H1 (cell line): ENCODE measurements around the gene HNRNPA1. TPM values are rescaled to one million over a fixed set of nuclear protein-coding genes. Genes with fewer than 3 reads are reported as not detected.

ENCODE experiments used
- CTCF ChIA-PET: fragments of 300-600 bp; sonication (Branson Sonifier 250); formaldehyde crosslinking; loops from one replicate; lab custom pipeline; 2021; ENCODE audit not compliant: partially characterized antibody; lab: Charles Lee
- POLR2A ChIA-PET: fragments of 300-600 bp; sonication (Branson Sonifier 250); formaldehyde crosslinking; loops from one replicate; lab custom pipeline; 2021; ENCODE audit warnings: inconsistent platforms; ENCODE audit not compliant: partially characterized antibody; lab: Charles Lee
- DNase-seq, 2 experiments: peaks; one replicate each; pipeline versions ENCODE4 v3.0.0 to v3.0.0-alpha.2; 2010 to 2022; ENCODE audit warnings: low spot score in 2 of 2, low read depth in 1 of 2, mixed read lengths in 1 of 2
- FAIRE-seq: peaks from 2 replicates; lab custom pipeline; 2011; peaks lifted over from hg19 to GRCh38; lab: Jason Lieb, UNC
- H2AFZ ChIP-seq: 2 replicates; pipeline ENCODE4 v1.8.1; 2012; ENCODE audit warnings: low read length, inconsistent platforms
- H2AK5ac ChIP-seq: 2 replicates; pipeline ENCODE4 v1.6.1; 2013; ENCODE audit warnings: low read depth, low read length
- H2BK120ac ChIP-seq: replicated peaks from 2 replicates; pipeline ENCODE3; 2013; ENCODE audit warnings: low read depth, low read length, inconsistent platforms
- H2BK12ac ChIP-seq: 2 replicates; pipeline ENCODE4 v1.6.1; 2013; ENCODE audit warnings: low read depth, low read length
- H2BK15ac ChIP-seq: 2 replicates; pipeline ENCODE4 v1.6.1; 2013; ENCODE audit warnings: low read length
- H2BK20ac ChIP-seq: 2 replicates; pipeline ENCODE4 v1.6.1; 2013; ENCODE audit warnings: low read length
- H2BK5ac ChIP-seq: 2 replicates; pipeline ENCODE4 v1.6.1; 2013; ENCODE audit warnings: low read depth, low read length
- H3K14ac ChIP-seq: 2 replicates; pipeline ENCODE4 v1.6.1; 2013; ENCODE audit warnings: inconsistent platforms; ENCODE audit not compliant: insufficient read length
- H3K18ac ChIP-seq: 2 replicates; pipeline ENCODE4 v1.6.1; 2013; ENCODE audit warnings: low read length; ENCODE audit errors: extremely low read depth
- H3K23ac ChIP-seq: 2 replicates; pipeline ENCODE4 v1.6.1; 2013; ENCODE audit warnings: inconsistent platforms; ENCODE audit not compliant: insufficient read length
- H3K23me2 ChIP-seq: 2 replicates; pipeline ENCODE4 v1.6.1; 2013; ENCODE audit warnings: low read depth, low read length
- H3K27ac ChIP-seq: 2 replicates; pipeline ENCODE4 v1.6.1; 2011; ENCODE audit warnings: low read depth, low read length, inconsistent platforms
- H3K27me3 ChIP-seq, 4 experiments: replicated peaks in 1 of 4; 1 replicate in 1 of 4; 2 replicates in 3 of 4; pipeline versions ENCODE4 v1.6.1 to v1.8.1; 2011 to 2013; ENCODE audit warnings: low read length in 3 of 4, mild to moderate bottlenecking in 3 of 4, inconsistent platforms in 2 of 4, mixed read lengths in 2 of 4, moderate library complexity in 1 of 4; ENCODE audit not compliant: control insufficient read depth in 3 of 4, insufficient read depth in 3 of 4; ENCODE audit errors: extremely low read depth in 1 of 4
- H3K36me3 ChIP-seq, 4 experiments: 2 replicates each; pipeline versions ENCODE4 v1.6.1 to v1.8.1; 2011 to 2013; ENCODE audit warnings: mild to moderate bottlenecking in 4 of 4, low read length in 3 of 4, moderate library complexity in 2 of 4, control low read depth in 1 of 4, inconsistent platforms in 1 of 4; ENCODE audit not compliant: insufficient read depth in 4 of 4, control insufficient read depth in 2 of 4
- H3K4ac ChIP-seq: replicated peaks from 2 replicates; pipeline ENCODE3; 2013; ENCODE audit warnings: low read length, low read depth, mixed read lengths, inconsistent platforms; ENCODE audit not compliant: insufficient read length
- H3K4me1 ChIP-seq, 4 experiments: replicated peaks in 1 of 4; 1 replicate in 1 of 4; 2 replicates in 3 of 4; pipeline versions ENCODE4 v1.6.1 to v1.8.1; 2011 to 2013; ENCODE audit warnings: low read length in 3 of 4, inconsistent platforms in 2 of 4, mixed read lengths in 1 of 4; ENCODE audit not compliant: insufficient read depth in 4 of 4, control insufficient read depth in 3 of 4
- H3K4me2 ChIP-seq, 2 experiments: 2 replicates each; pipeline versions ENCODE4 v1.6.1 to v1.8.1; 2011 to 2013; ENCODE audit warnings: low read depth in 2 of 2, low read length in 2 of 2, control low read depth in 1 of 2, inconsistent platforms in 1 of 2, mild to moderate bottlenecking in 1 of 2; ENCODE audit not compliant: insufficient read depth in 1 of 2
- H3K4me3 ChIP-seq, 4 experiments: fragments of 200-600, 300-600 bp in 1 of 4; sonication (generic), shearing (Covaris generic), sonication (Bioruptor Twin) in 1 of 4; 2 replicates each; pipeline versions ENCODE4 v1.5.1 to v1.8.1; 2011 to 2016; ENCODE audit warnings: low read length in 4 of 4, low read depth in 3 of 4, control low read depth in 2 of 4, inconsistent platforms in 2 of 4, mild to moderate bottlenecking in 2 of 4, mixed read lengths in 1 of 4, moderate library complexity in 1 of 4; ENCODE audit not compliant: insufficient read depth in 2 of 4; ENCODE audit errors: extremely low read depth in 1 of 4
- H3K56ac ChIP-seq: replicated peaks from 2 replicates; pipeline ENCODE3; 2013; ENCODE audit warnings: low read depth, mild to moderate bottlenecking, mixed read lengths, low read length, inconsistent platforms; ENCODE audit not compliant: insufficient read length
- H3K79me1 ChIP-seq: 2 replicates; pipeline ENCODE4 v1.6.1; 2013; ENCODE audit warnings: low read depth, low read length, control low read depth
- H3K79me2 ChIP-seq, 2 experiments: 2 replicates each; pipeline versions ENCODE4 v1.6.1 to v1.8.1; 2012 to 2013; ENCODE audit warnings: low read length in 2 of 2, mild to moderate bottlenecking in 2 of 2, inconsistent platforms in 1 of 2; ENCODE audit not compliant: insufficient read depth in 2 of 2, control insufficient read depth in 1 of 2
- H3K9ac ChIP-seq, 4 experiments: replicated peaks in 1 of 4; 1 replicate in 1 of 4; 2 replicates in 3 of 4; pipeline versions ENCODE4 v1.6.1 to v1.8.1; 2011 to 2013; ENCODE audit warnings: low read depth in 3 of 4, low read length in 3 of 4, control low read depth in 2 of 4, mild to moderate bottlenecking in 2 of 4, moderate library complexity in 2 of 4, inconsistent platforms in 1 of 4; ENCODE audit errors: extremely low read depth in 1 of 4
- H3K9me3 ChIP-seq, 2 experiments: 2 replicates each; pipeline versions ENCODE4 v1.6.1 to v1.8.1; 2012 to 2013; ENCODE audit warnings: mild to moderate bottlenecking in 2 of 2, moderate library complexity in 2 of 2, control low read depth in 1 of 2, inconsistent platforms in 1 of 2, low read depth in 1 of 2, low read length in 1 of 2, mixed read lengths in 1 of 2; ENCODE audit not compliant: insufficient read depth in 2 of 2
- H4K20me1 ChIP-seq, 2 experiments: replicated peaks in 1 of 2; 2 replicates each; pipeline versions ENCODE3 to v1.8.1; 2011 to 2013; ENCODE audit warnings: inconsistent platforms in 2 of 2, low read length in 2 of 2, mild to moderate bottlenecking in 1 of 2; ENCODE audit not compliant: insufficient read depth in 2 of 2, control insufficient read depth in 1 of 2
- H4K5ac ChIP-seq: 2 replicates; pipeline ENCODE4 v1.6.1; 2013; ENCODE audit warnings: low read length, low read depth, mixed read lengths, inconsistent platforms; ENCODE audit not compliant: insufficient read length
- H4K8ac ChIP-seq: 2 replicates; pipeline ENCODE4 v1.8.0; 2013; ENCODE audit warnings: mild to moderate bottlenecking, moderate library complexity, low read length, inconsistent platforms; ENCODE audit not compliant: insufficient read depth; ENCODE audit errors: extremely low read depth
- H4K91ac ChIP-seq: replicated peaks from 2 replicates; pipeline ENCODE3; 2013; ENCODE audit warnings: low read length, mixed read lengths, inconsistent platforms; ENCODE audit not compliant: insufficient read length
- CEBPB ChIP-seq: IDR thresholded peaks from 2 replicates; pipeline ENCODE4 v1.6.1; 2012; ENCODE audit warnings: low read depth, low read length
- SP2 ChIP-seq: IDR thresholded peaks from 2 replicates; pipeline ENCODE4 v1.6.1; 2012; ENCODE audit warnings: mild to moderate bottlenecking, low read length, inconsistent platforms
- WGBS, 2 experiments: shearing (Covaris generic) in 1 of 2; methylation state at CpG; one replicate each; pipeline versions ENCODE4 v1.1.6 to v1.1.7; 2013 to 2015; ENCODE audit warnings: low lambda C conversion rate in 2 of 2, mixed read lengths in 2 of 2, inconsistent platforms in 1 of 2, low coverage in 1 of 2, missing lambda C conversion rate in 1 of 2; ENCODE audit not compliant: insufficient replicate concordance in 2 of 2, insufficient coverage in 1 of 2, insufficient read length in 1 of 2; ENCODE audit errors: extremely low coverage in 1 of 2, missing lambda C conversion rate in 1 of 2; 5-methylcytosine and 5-hydroxymethylcytosine counted together
- polyA plus RNA-seq, 7 experiments: library from polyadenylated mRNA; depleted of rRNA in 3 of 7; stranded (reverse) in 5 of 7; unstranded in 2 of 7; fragments of >200 nt in 5 of 7; fragments of 200-250 nt in 2 of 7; gene quantifications; 1 replicate in 5 of 7; 2 replicates in 1 of 7; 4 replicates in 1 of 7; pipeline versions ENCODE4 v1.2.1 to v1.2.3, GENCODE V29; 2011 to 2013; ENCODE audit warnings: missing spikeins in 2 of 7, mixed read lengths in 2 of 7
- total RNA-seq: library from RNA; stranded (reverse); fragmentation: NEBNext Ultra II Directional; extraction: Animal tissue kit (Norgen Biotek cat#: 25700); gene quantifications from 2 replicates; pipeline ENCODE4 v1.2.1, GENCODE V29; 2021

The HNRNPA1 gene
- total and polyA plus RNA-seq, 2 of the 8 experiments (the other 6 are each of a cell fraction or from before 2014, with no cell fraction given): 835 to 2,738 TPM

DNA sequence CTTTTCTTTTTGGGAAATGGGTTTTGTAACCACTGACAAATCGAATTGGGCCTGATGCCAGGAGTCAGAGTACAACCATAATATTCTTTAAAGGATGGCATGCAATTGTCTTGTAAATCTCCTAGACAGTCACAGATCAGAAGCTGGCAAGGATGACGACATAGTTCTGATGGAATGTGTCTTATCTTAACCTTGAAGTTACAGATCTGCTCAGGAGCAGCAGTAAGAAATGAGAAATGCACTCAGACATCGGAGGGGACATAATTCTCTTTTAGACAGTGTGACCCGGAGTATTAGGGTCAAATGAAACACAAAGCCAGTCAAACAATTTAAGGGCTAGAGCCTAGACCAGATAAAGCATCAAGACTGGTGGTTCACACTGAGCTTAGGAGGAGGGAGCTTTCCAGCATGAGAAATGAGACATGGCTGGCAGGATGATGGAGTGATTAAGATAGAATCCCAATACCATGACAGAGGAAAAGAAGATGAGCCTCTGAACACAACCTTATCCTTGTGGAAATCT lies 18.1 kb upstream of the HNRNPA1 start:
- peak overlapping the region; percentile 74; the same call in 1 of the 2 replicates for H2BK5ac ChIP-seq
- H3K79me1 ChIP-seq: no peaks in the 10 kb centered on the region
- peaks cover 3 to 21% (median 13%) of the 10 kb centered on the region in 4 experiments for H3K4me1 ChIP-seq
- peak overlapping the region in 1 of 4 experiments; percentile 13; a peak in 2 of 7 replicates for H3K9ac ChIP-seq
- H3K14ac ChIP-seq: no peak overlapping the region
- H3K23ac ChIP-seq: no peak overlapping the region
- H2AFZ ChIP-seq: no peak overlapping the region
- WGBS, 2 experiments: 73% methylated on average over 4 of the region's 4 CpGs; no CpG with 5 or more reads in 1 of the 2 experiments
- no peaks in the 10 kb centered on the region for H4K20me1 ChIP-seq
- no peaks in the 10 kb centered on the region for H3K23me2 ChIP-seq
- H3K56ac ChIP-seq: no peak overlapping the region
- peak overlapping the region; percentile 52; the same call in 1 of the 2 replicates for H2BK12ac ChIP-seq
- DNase-seq: no peak
- no peak overlapping the region for H4K8ac ChIP-seq
- no peak overlapping the region for H2BK120ac ChIP-seq
- H3K4me2 ChIP-seq: no peak overlapping the region; a peak in 1 of 4 replicates
- no peak overlapping the region for H3K27ac ChIP-seq
- FAIRE-seq: no peak
- H2AK5ac ChIP-seq: peak overlapping the region; percentile 78; the same call in 1 of the 2 replicates
- no peaks in the 10 kb centered on the region for H3K9me3 ChIP-seq
- H2BK20ac ChIP-seq: no peak overlapping the region
- H3K79me2 ChIP-seq: peaks cover 3 to 35% of the 10 kb centered on the region in 2 experiments; a peak in 3 of 4 replicates
- no peak overlapping the region for H4K5ac ChIP-seq
- H3K18ac ChIP-seq: peak overlapping the region; percentile 85
- H3K4me3 ChIP-seq: no peak overlapping the region
- POLR2A ChIA-PET: interaction anchor here (0.6 to 44.8 kb wide), 11 partner anchors 9 to 1239 kb away, joined by 3 to 1006 read pairs (median 5); partner anchors contain the start of genes CBX5, HNRNPA1 and NFE2
- H4K91ac ChIP-seq: no peak overlapping the region
- no peak overlapping the region for H3K4ac ChIP-seq
- CTCF ChIA-PET: interaction anchor here (0.6 to 3.5 kb wide), 10 partner anchors 10 to 119 kb away, joined by 3 to 40 read pairs (median 4); no protein-coding TSS in a partner anchor
- peaks cover 0 to under 1% (median 0%) of the 10 kb centered on the region in 4 experiments; a peak in 1 of 8 replicates for H3K36me3 ChIP-seq
- H3K27me3 ChIP-seq: no peaks in the 10 kb centered on the region
- no peak for TF ChIP-seq SP2
- TF ChIP-seq CEBPB: peak; percentile 48; the same call in 1 of the 2 replicates
- H2BK15ac ChIP-seq: no peak overlapping the region
